DMS79 treated with DMSO at 0.1 percent for 48 hours (cell line): ENCODE measurements around the gene FBXL15.

ENCODE experiments used
- DNase-seq: peaks from one replicate; lab custom pipeline; 2025; lab: John Stamatoyannopoulos, UW

The FBXL15 gene

GRCh38 chr10:102457591-102458150, 37.0 kb downstream of the FBXL15 start:
- DNase-seq = no peak

- no peak for DNase-seq
Observed at GRCh38 chr10:102458656-102459055, 38.0 kb downstream of the FBXL15 start.

GRCh38 chr10:102460836-102461186, 40.2 kb downstream of the FBXL15 start:
- no peak for DNase-seq

- DNase-seq = peak; percentile 67
Observed at GRCh38 chr10:102461187-102462054, 40.8 kb downstream of the FBXL15 start.

GRCh38 chr10:102462512-102463054, 41.9 kb downstream of the FBXL15 start:
- DNase-seq = no peak

- DNase-seq = no peak
Observed at GRCh38 chr10:102463983-102464382, 43.3 kb downstream of the FBXL15 start.

GRCh38 chr10:102465466-102465865, 44.8 kb downstream of the FBXL15 start:
- no peak for DNase-seq

GRCh38 chr10:102467318-102467717, 46.7 kb downstream of the FBXL15 start:
- no peak for DNase-seq

- DNase-seq = no peak
Observed at GRCh38 chr10:102467971-102468438, 47.4 kb downstream of the FBXL15 start.

GRCh38 chr10:102468683-102469082, 48.0 kb downstream of the FBXL15 start:
- no peak for DNase-seq

- DNase-seq = no peak
Observed at GRCh38 chr10:102470579-102471546, 50.2 kb downstream of the FBXL15 start.
